H1 (cell line): ENCODE measurements around the gene SMYD1. TPM values are rescaled to one million over a fixed set of nuclear protein-coding genes. Genes with fewer than 3 reads are reported as not detected.
"Not testable (repeated sequence)": the region's sequence is repeated elsewhere in the genome, so short reads cannot be mapped to it uniquely, and the experiment has no call there.

ENCODE experiments used
- CTCF ChIA-PET: fragments of 300-600 bp; sonication (Branson Sonifier 250); formaldehyde crosslinking; loops from one replicate; lab custom pipeline; 2021; ENCODE audit not compliant: partially characterized antibody; lab: Charles Lee
- POLR2A ChIA-PET: fragments of 300-600 bp; sonication (Branson Sonifier 250); formaldehyde crosslinking; loops from one replicate; lab custom pipeline; 2021; ENCODE audit warnings: inconsistent platforms; ENCODE audit not compliant: partially characterized antibody; lab: Charles Lee
- DNase-seq, 2 experiments: peaks; one replicate each; pipeline versions ENCODE4 v3.0.0 to v3.0.0-alpha.2; 2010 to 2022; ENCODE audit warnings: low spot score in 2 of 2, low read depth in 1 of 2, mixed read lengths in 1 of 2
- FAIRE-seq: peaks from 2 replicates; lab custom pipeline; 2011; peaks lifted over from hg19 to GRCh38; lab: Jason Lieb, UNC
- H2AFZ ChIP-seq: 2 replicates; pipeline ENCODE4 v1.8.1; 2012; ENCODE audit warnings: low read length, inconsistent platforms
- H2AK5ac ChIP-seq: 2 replicates; pipeline ENCODE4 v1.6.1; 2013; ENCODE audit warnings: low read depth, low read length
- H2BK120ac ChIP-seq: replicated peaks from 2 replicates; pipeline ENCODE3; 2013; ENCODE audit warnings: low read depth, low read length, inconsistent platforms
- H2BK12ac ChIP-seq: 2 replicates; pipeline ENCODE4 v1.6.1; 2013; ENCODE audit warnings: low read depth, low read length
- H2BK15ac ChIP-seq: 2 replicates; pipeline ENCODE4 v1.6.1; 2013; ENCODE audit warnings: low read length
- H2BK20ac ChIP-seq: 2 replicates; pipeline ENCODE4 v1.6.1; 2013; ENCODE audit warnings: low read length
- H2BK5ac ChIP-seq: 2 replicates; pipeline ENCODE4 v1.6.1; 2013; ENCODE audit warnings: low read depth, low read length
- H3K14ac ChIP-seq: 2 replicates; pipeline ENCODE4 v1.6.1; 2013; ENCODE audit warnings: inconsistent platforms; ENCODE audit not compliant: insufficient read length
- H3K18ac ChIP-seq: 2 replicates; pipeline ENCODE4 v1.6.1; 2013; ENCODE audit warnings: low read length; ENCODE audit errors: extremely low read depth
- H3K23ac ChIP-seq: 2 replicates; pipeline ENCODE4 v1.6.1; 2013; ENCODE audit warnings: inconsistent platforms; ENCODE audit not compliant: insufficient read length
- H3K23me2 ChIP-seq: 2 replicates; pipeline ENCODE4 v1.6.1; 2013; ENCODE audit warnings: low read depth, low read length
- H3K27ac ChIP-seq: 2 replicates; pipeline ENCODE4 v1.6.1; 2011; ENCODE audit warnings: low read depth, low read length, inconsistent platforms
- H3K27me3 ChIP-seq, 4 experiments: replicated peaks in 1 of 4; 1 replicate in 1 of 4; 2 replicates in 3 of 4; pipeline versions ENCODE4 v1.6.1 to v1.8.1; 2011 to 2013; ENCODE audit warnings: low read length in 3 of 4, mild to moderate bottlenecking in 3 of 4, inconsistent platforms in 2 of 4, mixed read lengths in 2 of 4, moderate library complexity in 1 of 4; ENCODE audit not compliant: control insufficient read depth in 3 of 4, insufficient read depth in 3 of 4; ENCODE audit errors: extremely low read depth in 1 of 4
- H3K36me3 ChIP-seq, 4 experiments: 2 replicates each; pipeline versions ENCODE4 v1.6.1 to v1.8.1; 2011 to 2013; ENCODE audit warnings: mild to moderate bottlenecking in 4 of 4, low read length in 3 of 4, moderate library complexity in 2 of 4, control low read depth in 1 of 4, inconsistent platforms in 1 of 4; ENCODE audit not compliant: insufficient read depth in 4 of 4, control insufficient read depth in 2 of 4
- H3K4ac ChIP-seq: replicated peaks from 2 replicates; pipeline ENCODE3; 2013; ENCODE audit warnings: low read length, low read depth, mixed read lengths, inconsistent platforms; ENCODE audit not compliant: insufficient read length
- H3K4me1 ChIP-seq, 4 experiments: replicated peaks in 1 of 4; 1 replicate in 1 of 4; 2 replicates in 3 of 4; pipeline versions ENCODE4 v1.6.1 to v1.8.1; 2011 to 2013; ENCODE audit warnings: low read length in 3 of 4, inconsistent platforms in 2 of 4, mixed read lengths in 1 of 4; ENCODE audit not compliant: insufficient read depth in 4 of 4, control insufficient read depth in 3 of 4
- H3K4me2 ChIP-seq, 2 experiments: 2 replicates each; pipeline versions ENCODE4 v1.6.1 to v1.8.1; 2011 to 2013; ENCODE audit warnings: low read depth in 2 of 2, low read length in 2 of 2, control low read depth in 1 of 2, inconsistent platforms in 1 of 2, mild to moderate bottlenecking in 1 of 2; ENCODE audit not compliant: insufficient read depth in 1 of 2
- H3K4me3 ChIP-seq, 4 experiments: fragments of 200-600, 300-600 bp in 1 of 4; sonication (generic), shearing (Covaris generic), sonication (Bioruptor Twin) in 1 of 4; 2 replicates each; pipeline versions ENCODE4 v1.5.1 to v1.8.1; 2011 to 2016; ENCODE audit warnings: low read length in 4 of 4, low read depth in 3 of 4, control low read depth in 2 of 4, inconsistent platforms in 2 of 4, mild to moderate bottlenecking in 2 of 4, mixed read lengths in 1 of 4, moderate library complexity in 1 of 4; ENCODE audit not compliant: insufficient read depth in 2 of 4; ENCODE audit errors: extremely low read depth in 1 of 4
- H3K56ac ChIP-seq: replicated peaks from 2 replicates; pipeline ENCODE3; 2013; ENCODE audit warnings: low read depth, mild to moderate bottlenecking, mixed read lengths, low read length, inconsistent platforms; ENCODE audit not compliant: insufficient read length
- H3K79me1 ChIP-seq: 2 replicates; pipeline ENCODE4 v1.6.1; 2013; ENCODE audit warnings: low read depth, low read length, control low read depth
- H3K79me2 ChIP-seq, 2 experiments: 2 replicates each; pipeline versions ENCODE4 v1.6.1 to v1.8.1; 2012 to 2013; ENCODE audit warnings: low read length in 2 of 2, mild to moderate bottlenecking in 2 of 2, inconsistent platforms in 1 of 2; ENCODE audit not compliant: insufficient read depth in 2 of 2, control insufficient read depth in 1 of 2
- H3K9ac ChIP-seq, 4 experiments: replicated peaks in 1 of 4; 1 replicate in 1 of 4; 2 replicates in 3 of 4; pipeline versions ENCODE4 v1.6.1 to v1.8.1; 2011 to 2013; ENCODE audit warnings: low read depth in 3 of 4, low read length in 3 of 4, control low read depth in 2 of 4, mild to moderate bottlenecking in 2 of 4, moderate library complexity in 2 of 4, inconsistent platforms in 1 of 4; ENCODE audit errors: extremely low read depth in 1 of 4
- H3K9me3 ChIP-seq, 2 experiments: 2 replicates each; pipeline versions ENCODE4 v1.6.1 to v1.8.1; 2012 to 2013; ENCODE audit warnings: mild to moderate bottlenecking in 2 of 2, moderate library complexity in 2 of 2, control low read depth in 1 of 2, inconsistent platforms in 1 of 2, low read depth in 1 of 2, low read length in 1 of 2, mixed read lengths in 1 of 2; ENCODE audit not compliant: insufficient read depth in 2 of 2
- H4K20me1 ChIP-seq, 2 experiments: replicated peaks in 1 of 2; 2 replicates each; pipeline versions ENCODE3 to v1.8.1; 2011 to 2013; ENCODE audit warnings: inconsistent platforms in 2 of 2, low read length in 2 of 2, mild to moderate bottlenecking in 1 of 2; ENCODE audit not compliant: insufficient read depth in 2 of 2, control insufficient read depth in 1 of 2
- H4K5ac ChIP-seq: 2 replicates; pipeline ENCODE4 v1.6.1; 2013; ENCODE audit warnings: low read length, low read depth, mixed read lengths, inconsistent platforms; ENCODE audit not compliant: insufficient read length
- H4K8ac ChIP-seq: 2 replicates; pipeline ENCODE4 v1.8.0; 2013; ENCODE audit warnings: mild to moderate bottlenecking, moderate library complexity, low read length, inconsistent platforms; ENCODE audit not compliant: insufficient read depth; ENCODE audit errors: extremely low read depth
- H4K91ac ChIP-seq: replicated peaks from 2 replicates; pipeline ENCODE3; 2013; ENCODE audit warnings: low read length, mixed read lengths, inconsistent platforms; ENCODE audit not compliant: insufficient read length
- WGBS, 2 experiments: shearing (Covaris generic) in 1 of 2; methylation state at CpG; one replicate each; pipeline versions ENCODE4 v1.1.6 to v1.1.7; 2013 to 2015; ENCODE audit warnings: low lambda C conversion rate in 2 of 2, mixed read lengths in 2 of 2, inconsistent platforms in 1 of 2, low coverage in 1 of 2, missing lambda C conversion rate in 1 of 2; ENCODE audit not compliant: insufficient replicate concordance in 2 of 2, insufficient coverage in 1 of 2, insufficient read length in 1 of 2; ENCODE audit errors: extremely low coverage in 1 of 2, missing lambda C conversion rate in 1 of 2; 5-methylcytosine and 5-hydroxymethylcytosine counted together
- polyA plus RNA-seq, 7 experiments: library from polyadenylated mRNA; depleted of rRNA in 3 of 7; stranded (reverse) in 5 of 7; unstranded in 2 of 7; fragments of >200 nt in 5 of 7; fragments of 200-250 nt in 2 of 7; gene quantifications; 1 replicate in 5 of 7; 2 replicates in 1 of 7; 4 replicates in 1 of 7; pipeline versions ENCODE4 v1.2.1 to v1.2.3, GENCODE V29; 2011 to 2013; ENCODE audit warnings: missing spikeins in 2 of 7, mixed read lengths in 2 of 7
- total RNA-seq: library from RNA; stranded (reverse); fragmentation: NEBNext Ultra II Directional; extraction: Animal tissue kit (Norgen Biotek cat#: 25700); gene quantifications from 2 replicates; pipeline ENCODE4 v1.2.1, GENCODE V29; 2021

Gene SMYD1
- total and polyA plus RNA-seq, 2 of the 8 experiments (the other 6 are each of a cell fraction or from before 2014, with no cell fraction given), result 0.06 TPM; not detected in 1

DNA sequence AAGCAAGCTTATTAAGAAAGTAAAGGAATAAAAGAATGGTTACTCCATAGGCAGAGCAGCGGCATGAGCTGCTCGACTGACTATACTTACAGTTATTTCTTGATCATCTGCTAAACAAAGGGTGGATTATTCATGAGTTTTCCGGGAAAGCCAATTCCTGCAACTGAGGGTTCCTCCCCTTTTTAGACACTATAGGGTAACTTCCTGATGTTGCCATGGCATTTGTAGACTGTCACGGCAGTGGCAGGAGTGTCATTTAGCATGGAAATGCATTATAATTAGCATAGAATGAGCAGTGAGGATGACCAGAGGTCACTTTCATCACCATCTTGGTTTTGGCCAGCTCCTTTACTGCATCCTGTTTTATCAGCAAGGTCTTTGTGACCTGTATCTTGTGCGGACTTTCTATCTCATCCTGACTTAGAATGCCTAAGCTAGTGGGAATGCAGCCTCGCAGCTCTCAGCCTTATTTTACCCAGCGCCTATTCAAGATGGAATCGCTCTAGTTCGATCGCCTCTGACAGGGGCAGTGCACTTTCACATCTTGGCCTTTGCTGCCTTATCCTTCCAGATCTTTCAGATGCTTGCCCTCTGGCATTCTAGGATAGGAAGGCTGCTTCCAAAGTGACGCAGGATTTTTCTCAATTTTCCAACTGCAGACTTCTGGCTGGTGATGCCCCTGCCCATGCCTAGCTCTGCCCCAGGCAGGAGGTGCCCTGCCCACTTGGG, 49.4 kb upstream of the SMYD1 start:
- ChIA-PET POLR2A (interaction anchor here (1.6 to 5.3 kb wide), 8 partner anchors 8 to 171 kb away, joined by 3 to 60 read pairs (median 14); no protein-coding TSS in a partner anchor), CTCF (interaction anchor here (1.2 to 1.6 kb wide), 3 partner anchors 17 to 173 kb away, joined by 3 to 5 read pairs (median 5); no protein-coding TSS in a partner anchor)
- not testable (repeated sequence) for H4K20me1 ChIP-seq, H4K8ac ChIP-seq, H4K91ac ChIP-seq, H3K79me1 ChIP-seq, H3K56ac ChIP-seq, H3K23me2 ChIP-seq, H3K9ac ChIP-seq, H2BK20ac ChIP-seq, H4K5ac ChIP-seq, H3K27me3 ChIP-seq, FAIRE-seq, H2AK5ac ChIP-seq, H3K14ac ChIP-seq, H2BK15ac ChIP-seq, H3K23ac ChIP-seq, H3K4me3 ChIP-seq, H3K18ac ChIP-seq, H3K79me2 ChIP-seq, H2BK12ac ChIP-seq, DNase-seq, H3K9me3 ChIP-seq, H2BK120ac ChIP-seq, H2AFZ ChIP-seq, H3K36me3 ChIP-seq, H3K27ac ChIP-seq, H3K4ac ChIP-seq
- WGBS, 2 experiments, result 79% methylated on average over 11 of the region's 11 CpGs; no CpG with 5 or more reads in 1 of the 2 experiments
- H2BK5ac ChIP-seq, result peak overlapping the region; percentile 54; the same call in 1 of the 2 replicates
- H3K4me2 ChIP-seq, result peak overlapping the region in 1 of 2 experiments; percentile 85; a peak in 1 of 4 replicates
- peaks cover 9 to 18% (median 13%) of the 10 kb centered on the region in 4 experiments for H3K4me1 ChIP-seq
